Trophoblast cell (in vitro differentiated cells and primary cell): ENCODE data around the gene S100B.
A peak's percentile ranks its signal among the peaks of the same experiment; 100 is the strongest.

Source experiments
- DNase-seq, 2 donors: peaks; one replicate each; pipeline ENCODE4 v3.0.0-alpha.2; 2016
- H2AFZ ChIP-seq: 2 replicates; pipeline ENCODE4 v1.6.1; 2013; ENCODE audit warnings: low read length, moderate library complexity, mild to moderate bottlenecking; ENCODE audit not compliant: insufficient read depth, poor library complexity
- H2AK5ac ChIP-seq: 2 replicates; pipeline ENCODE4 v1.6.1; 2013; ENCODE audit warnings: mild to moderate bottlenecking, low read length
- H2BK120ac ChIP-seq: 2 replicates; pipeline ENCODE4 v1.6.1; 2013; ENCODE audit warnings: low read length, mild to moderate bottlenecking, moderate library complexity; ENCODE audit not compliant: insufficient read depth, poor library complexity
- H2BK12ac ChIP-seq: 2 replicates; pipeline ENCODE4 v1.6.1; 2013; ENCODE audit warnings: mild to moderate bottlenecking, low read length, moderate library complexity
- H2BK5ac ChIP-seq: 2 replicates; pipeline ENCODE4 v1.6.1; 2013; ENCODE audit warnings: low read length, low read depth, moderate library complexity, mild to moderate bottlenecking; ENCODE audit not compliant: poor library complexity
- H3K14ac ChIP-seq: 2 replicates; pipeline ENCODE4 v1.6.1; 2013; ENCODE audit warnings: mild to moderate bottlenecking, low read length
- H3K18ac ChIP-seq: 2 replicates; pipeline ENCODE4 v1.6.1; 2013; ENCODE audit warnings: mild to moderate bottlenecking, low read length
- H3K23ac ChIP-seq: 2 replicates; pipeline ENCODE4 v1.6.1; 2013; ENCODE audit warnings: low read length
- H3K27ac ChIP-seq: 2 replicates; pipeline ENCODE4 v1.5.1; 2013; ENCODE audit warnings: low read depth, mild to moderate bottlenecking, inconsistent platforms, low read length, moderate library complexity
- H3K27me3 ChIP-seq: 2 replicates; pipeline ENCODE4 v1.6.1; 2013; ENCODE audit warnings: inconsistent platforms, mild to moderate bottlenecking, low read length, moderate library complexity; ENCODE audit not compliant: insufficient read depth
- H3K36me3 ChIP-seq, 2 experiments: 1 replicate in 1 of 2; 2 replicates in 1 of 2; pipeline ENCODE4 v1.6.1; 2013; ENCODE audit warnings: low read length in 2 of 2, mild to moderate bottlenecking in 2 of 2, moderate library complexity in 1 of 2; ENCODE audit not compliant: insufficient read depth in 2 of 2, control insufficient read depth in 1 of 2
- H3K4ac ChIP-seq: 2 replicates; pipeline ENCODE4 v1.6.1; 2013; ENCODE audit warnings: low read depth, mild to moderate bottlenecking, low read length, moderate library complexity
- H3K4me1 ChIP-seq, 2 experiments: 1 replicate in 1 of 2; 2 replicates in 1 of 2; pipeline ENCODE4 v1.6.1; 2013; ENCODE audit warnings: low read length in 2 of 2, mild to moderate bottlenecking in 2 of 2, moderate library complexity in 1 of 2; ENCODE audit not compliant: insufficient read depth in 2 of 2, control insufficient read depth in 1 of 2
- H3K4me2 ChIP-seq: 2 replicates; pipeline ENCODE4 v1.6.1; 2013; ENCODE audit warnings: inconsistent platforms, mild to moderate bottlenecking, low read length, moderate library complexity
- H3K4me3 ChIP-seq: 2 replicates; pipeline ENCODE4 v1.5.1; 2013; ENCODE audit warnings: mild to moderate bottlenecking, low read depth, low read length, inconsistent platforms
- H3K79me1 ChIP-seq: one replicate; pipeline ENCODE4 v1.6.1; 2013; ENCODE audit warnings: low read length
- H3K79me2 ChIP-seq: 2 replicates; pipeline ENCODE4 v1.6.1; 2013; ENCODE audit warnings: low read length, mild to moderate bottlenecking; ENCODE audit not compliant: control insufficient read depth, insufficient read depth, poor library complexity
- H3K9ac ChIP-seq: 2 replicates; pipeline ENCODE4 v1.6.1; 2013; ENCODE audit warnings: mild to moderate bottlenecking, low read length
- H3K9me3 ChIP-seq: 2 replicates; pipeline ENCODE4 v1.6.1; 2013; ENCODE audit warnings: low read depth, mild to moderate bottlenecking, control low read depth, inconsistent platforms, low read length; ENCODE audit not compliant: insufficient read depth
- H4K12ac ChIP-seq: 2 replicates; pipeline ENCODE4 v1.6.1; 2013; ENCODE audit warnings: low read depth, mild to moderate bottlenecking, low read length, moderate library complexity
- H4K8ac ChIP-seq: 2 replicates; pipeline ENCODE4 v1.6.1; 2013; ENCODE audit warnings: low read depth, mild to moderate bottlenecking, low read length, moderate library complexity
- H4K91ac ChIP-seq: one replicate; pipeline ENCODE4 v1.6.1; 2013; ENCODE audit warnings: low read depth, mild to moderate bottlenecking, low read length, moderate library complexity
- WGBS: extraction: QIAGEN DNeasy Blood & Tissue Kit; methylation state at CpG from one replicate; pipeline ENCODE4 v1.1.7; 2013; ENCODE audit warnings: missing lambda C conversion rate; ENCODE audit not compliant: insufficient read length, insufficient coverage; ENCODE audit errors: extremely low coverage; 5-methylcytosine and 5-hydroxymethylcytosine counted together

The S100B gene

GRCh38 chr21:46636181-46636512 is 31.3 kb upstream of the S100B start:
- Histone ChIP-seq H2BK5ac (no peak overlapping the region), H3K23ac (no peak overlapping the region), H3K14ac (peak overlapping the region; percentile 18), H3K27me3 (no peaks in the 10 kb centered on the region), H2BK12ac (no peak overlapping the region), H4K8ac (peak overlapping the region; percentile 31), H3K36me3 (peaks cover under 1 to 7% of the 10 kb centered on the region in 2 experiments), H3K4me3 (peak overlapping the region; percentile 98), H3K9me3 (no peaks in the 10 kb centered on the region), H3K79me2 (peaks cover 5% of the 10 kb centered on the region), H3K4me2 (peak overlapping the region; percentile 99), H4K91ac (no peak overlapping the region), H2AFZ (peak overlapping the region; percentile 53), H3K27ac (no peak overlapping the region), H2BK120ac (no peak overlapping the region), H3K4ac (peak overlapping the region; percentile 42), H3K9ac (peak overlapping the region; percentile 92), H3K18ac (peak overlapping the region; percentile 64), H2AK5ac (peak overlapping the region; percentile 69), H3K79me1 (peaks cover 8% of the 10 kb centered on the region), H4K12ac (no peak overlapping the region), H3K4me1 (peaks cover 2 to 4% of the 10 kb centered on the region in 2 experiments)
- no CpG with 5 or more reads among the region's 8 CpGs for WGBS
- no peak for DNase-seq

- peaks cover 2 to 4% of the 10 kb centered on the region in 2 experiments for H3K4me1 ChIP-seq
- H3K79me2 ChIP-seq: peaks cover 5% of the 10 kb centered on the region
- H3K4me2 ChIP-seq: peak within 1 kb of the TSS; percentile 99
- H4K12ac ChIP-seq: peak within 1 kb of the TSS; percentile 82
- H3K4ac ChIP-seq: peak within 1 kb of the TSS; percentile 80
- peak within 1 kb of the TSS; percentile 69 for H2AK5ac ChIP-seq
- peak within 1 kb of the TSS; percentile 98 for H3K4me3 ChIP-seq
- H3K18ac ChIP-seq: peak within 1 kb of the TSS; percentile 87
- no peak within 1 kb of the TSS for H2BK12ac ChIP-seq
- peak within 1 kb of the TSS; percentile 74 for H2BK120ac ChIP-seq
- peak within 1 kb of the TSS; percentile 97 for H4K8ac ChIP-seq
- H4K91ac ChIP-seq: peak within 1 kb of the TSS; percentile 97
- H3K27me3 ChIP-seq: no peaks in the 10 kb centered on the region
- peaks cover 0 to 3% of the 10 kb centered on the region in 2 experiments for H3K36me3 ChIP-seq
- DNase-seq: peak; percentile 98 to 99
- peak within 1 kb of the TSS; percentile 84 for H2AFZ ChIP-seq
- H3K14ac ChIP-seq: peak within 1 kb of the TSS; percentile 96
- H3K9me3 ChIP-seq: no peaks in the 10 kb centered on the region
- no peak within 1 kb of the TSS for H3K23ac ChIP-seq
- peak within 1 kb of the TSS; percentile 92 for H3K9ac ChIP-seq
- WGBS: no CpG with 5 or more reads among the region's 90 CpGs
- H2BK5ac ChIP-seq: peak within 1 kb of the TSS; percentile 73
- H3K79me1 ChIP-seq: peaks cover 8% of the 10 kb centered on the region
- H3K27ac ChIP-seq: peak within 1 kb of the TSS; percentile 92
Observed at GRCh38 chr21:46635324-46636180, 30.7 kb upstream of the S100B start, which contains the start of gene PRMT2. TSS of gene PRMT2 (plus strand) at chr21:46635674. CDS start at chr21:46636952, 1,278 bp downstream.

GRCh38 chr21:46634966-46635323 is 30.1 kb upstream of the S100B start:
- Histone ChIP-seq H3K4me2 (peak overlapping the region; percentile 63), H3K4me1 (peaks cover 2 to 4% of the 10 kb centered on the region in 2 experiments), H3K9ac (no peak overlapping the region), H3K18ac (peak overlapping the region; percentile 41), H2BK12ac (no peak overlapping the region), H2BK120ac (peak overlapping the region; percentile 36), H3K36me3 (peaks cover 0 to 3% of the 10 kb centered on the region in 2 experiments), H3K79me2 (peaks cover 5% of the 10 kb centered on the region), H4K91ac (peak overlapping the region; percentile 86), H2BK5ac (peak overlapping the region; percentile 42), H3K4me3 (peak overlapping the region; percentile 64), H2AFZ (peak overlapping the region; percentile 66), H3K27ac (peak overlapping the region; percentile 68), H4K12ac (peak overlapping the region; percentile 82), H3K23ac (no peak overlapping the region), H3K27me3 (no peaks in the 10 kb centered on the region), H3K14ac (peak overlapping the region; percentile 53), H4K8ac (peak overlapping the region; percentile 97), H3K79me1 (peaks cover 8% of the 10 kb centered on the region), H2AK5ac (peak overlapping the region; percentile 26), H3K4ac (peak overlapping the region; percentile 49), H3K9me3 (no peaks in the 10 kb centered on the region)
- DNase-seq: peak; percentile 7 to 42
- no CpG with 5 or more reads among the region's 14 CpGs for WGBS

DNA sequence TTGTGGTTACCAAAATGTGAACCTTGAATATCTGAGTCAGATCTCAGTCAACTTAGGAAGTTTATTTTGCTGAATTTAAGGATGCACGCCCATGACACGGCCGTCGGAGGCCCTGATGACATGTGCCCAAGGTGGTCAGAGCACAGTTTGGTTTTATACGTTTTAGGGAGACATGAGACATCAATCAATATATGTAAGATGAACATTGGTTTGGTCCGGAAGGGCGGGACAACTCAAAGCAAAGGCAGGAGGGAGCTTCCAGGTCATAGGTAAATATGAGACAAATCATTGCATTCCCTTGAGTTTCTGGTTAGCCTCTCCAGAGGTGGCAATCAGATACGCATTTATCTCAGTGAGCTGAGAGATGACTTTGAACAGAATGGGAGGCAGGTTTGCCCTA is 29.5 kb upstream of the S100B start:
- no peak overlapping the region for H3K14ac ChIP-seq
- H3K9ac ChIP-seq: no peak overlapping the region
- H2AK5ac ChIP-seq: no peak overlapping the region
- no peak overlapping the region for H4K91ac ChIP-seq
- H3K23ac ChIP-seq: no peak overlapping the region
- peaks cover 0 to 3% of the 10 kb centered on the region in 2 experiments for H3K36me3 ChIP-seq
- H3K4me3 ChIP-seq: no peak overlapping the region
- H3K4ac ChIP-seq: no peak overlapping the region
- H3K27ac ChIP-seq: peak overlapping the region; percentile 68
- peak overlapping the region; percentile 63 for H3K4me2 ChIP-seq
- no peaks in the 10 kb centered on the region for H3K9me3 ChIP-seq
- H3K79me2 ChIP-seq: peaks cover 5% of the 10 kb centered on the region
- H4K12ac ChIP-seq: peak overlapping the region; percentile 14
- no peak overlapping the region for H2BK12ac ChIP-seq
- no peak overlapping the region for H2BK5ac ChIP-seq
- H2BK120ac ChIP-seq: no peak overlapping the region
- H3K4me1 ChIP-seq: peaks cover 2 to 4% of the 10 kb centered on the region in 2 experiments
- no peaks in the 10 kb centered on the region for H3K27me3 ChIP-seq
- H4K8ac ChIP-seq: peak overlapping the region; percentile 97
- peaks cover 8% of the 10 kb centered on the region for H3K79me1 ChIP-seq
- no CpG with 5 or more reads among the region's 8 CpGs for WGBS
- DNase-seq: peak in 1 of 2 donors; percentile 13
- no peak overlapping the region for H2AFZ ChIP-seq
- H3K18ac ChIP-seq: no peak overlapping the region
